ENCODE results near the gene RPS17. TPM values are rescaled to one million over a fixed set of nuclear protein-coding genes. Genes with fewer than 3 reads are reported as not detected.

Gene RPS17
- total RNA-seq = 1,000 to 10,000 TPM; 1,059 to 1,806 TPM

DNA sequence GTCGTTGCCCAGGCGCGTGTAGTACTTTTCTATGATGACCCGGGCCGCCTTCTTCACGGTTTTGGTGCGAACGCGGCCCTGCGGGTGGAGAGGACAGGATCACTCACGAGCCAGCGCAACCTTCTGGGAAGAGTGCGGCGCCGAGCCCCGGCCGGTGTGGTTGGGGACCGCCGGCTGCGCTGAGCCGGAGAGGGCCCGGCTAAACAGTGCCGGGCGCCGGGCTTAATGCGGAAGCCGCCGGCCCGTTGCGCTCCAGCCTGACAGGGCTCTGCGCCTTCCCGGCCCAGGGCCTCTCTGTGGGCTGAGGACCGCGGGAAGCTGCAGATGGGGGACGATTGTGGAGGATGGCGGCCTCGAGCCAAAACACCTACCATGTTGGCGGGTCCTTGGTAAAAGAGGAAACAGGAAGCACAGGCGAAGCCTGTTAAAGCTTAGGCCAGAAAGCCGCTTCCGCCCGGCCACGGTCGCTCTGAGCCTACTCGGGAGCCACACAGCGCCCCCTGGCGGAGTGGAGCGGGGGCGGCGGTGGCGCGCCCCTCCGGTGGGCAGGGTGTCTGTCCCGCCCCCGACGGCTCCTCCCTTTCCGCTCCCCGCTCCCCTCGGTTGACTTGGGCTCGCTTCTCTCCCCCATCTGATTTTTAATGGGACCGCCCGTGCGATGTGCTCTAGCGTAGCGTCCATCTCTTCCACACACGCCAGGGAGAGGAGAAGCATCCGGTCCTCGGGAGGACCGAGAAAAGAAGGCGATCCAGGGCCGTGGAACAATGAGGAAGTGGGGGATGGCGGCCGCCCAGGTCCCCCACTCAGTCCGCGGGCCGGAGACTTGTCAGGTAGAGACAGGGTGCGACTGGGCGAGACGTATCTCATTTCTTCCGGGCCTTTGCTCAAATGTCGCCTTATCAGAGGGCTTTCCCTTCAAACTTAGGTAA is at the start of gene RPS17:
TSS of gene RPS17 (minus strand) at position 403 of the 929 bp plus-strand sequence. CDS start at position 374, 29 bp downstream.
- Histone ChIP-seq H3K27ac (peak within 1 kb of the TSS; percentile 83 to 90), H3K4me3 (peak within 1 kb of the TSS; percentile 72 to 75), H3K36me3 (peaks cover 32% of the 10 kb centered on the region), H3K9me3 (no peaks in the 10 kb centered on the region), H3K4me1 (peaks cover 0 to 24% of the 10 kb centered on the region in 2 donors), H3K27me3 (no peaks in the 10 kb centered on the region)
- DNase-seq (ENCODE audit: low spot score) = peak; percentile 96
- TF ChIP-seq, protein P1, sequence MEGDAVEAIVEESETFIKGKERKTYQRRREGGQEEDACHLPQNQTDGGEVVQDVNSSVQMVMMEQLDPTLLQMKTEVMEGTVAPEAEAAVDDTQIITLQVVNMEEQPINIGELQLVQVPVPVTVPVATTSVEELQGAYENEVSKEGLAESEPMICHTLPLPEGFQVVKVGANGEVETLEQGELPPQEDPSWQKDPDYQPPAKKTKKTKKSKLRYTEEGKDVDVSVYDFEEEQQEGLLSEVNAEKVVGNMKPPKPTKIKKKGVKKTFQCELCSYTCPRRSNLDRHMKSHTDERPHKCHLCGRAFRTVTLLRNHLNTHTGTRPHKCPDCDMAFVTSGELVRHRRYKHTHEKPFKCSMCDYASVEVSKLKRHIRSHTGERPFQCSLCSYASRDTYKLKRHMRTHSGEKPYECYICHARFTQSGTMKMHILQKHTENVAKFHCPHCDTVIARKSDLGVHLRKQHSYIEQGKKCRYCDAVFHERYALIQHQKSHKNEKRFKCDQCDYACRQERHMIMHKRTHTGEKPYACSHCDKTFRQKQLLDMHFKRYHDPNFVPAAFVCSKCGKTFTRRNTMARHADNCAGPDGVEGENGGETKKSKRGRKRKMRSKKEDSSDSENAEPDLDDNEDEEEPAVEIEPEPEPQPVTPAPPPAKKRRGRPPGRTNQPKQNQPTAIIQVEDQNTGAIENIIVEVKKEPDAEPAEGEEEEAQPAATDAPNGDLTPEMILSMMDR (IDR thresholded peaks at IDR 0.05) = peak; percentile 97 to 100

DNA sequence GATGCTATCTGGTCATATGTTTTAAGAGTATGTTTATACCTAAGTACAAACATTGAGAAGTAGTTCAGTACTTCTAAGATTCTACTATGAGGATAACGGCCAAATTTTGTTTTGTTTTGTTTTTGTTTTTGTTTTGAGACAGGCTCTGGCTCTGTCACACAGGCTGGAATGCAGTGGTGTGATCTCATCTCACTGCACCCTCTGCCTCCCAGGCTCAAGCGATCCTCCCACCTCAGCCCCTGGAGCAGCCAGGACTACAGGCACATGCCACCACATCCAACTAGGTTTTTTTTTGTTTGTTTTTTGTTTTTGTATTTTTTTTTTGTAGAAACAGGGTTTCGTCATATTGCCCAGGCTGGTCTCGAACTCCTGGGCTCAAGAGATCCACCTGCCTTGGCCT is 47.5 kb upstream of the RPS17 start:
- H3K27me3 ChIP-seq = no peaks in the 10 kb centered on the region
- H3K27ac ChIP-seq = no peak overlapping the region
- no peaks in the 10 kb centered on the region for H3K9me3 ChIP-seq
- DNase-seq (ENCODE audit: low spot score) = no peak
- no peak overlapping the region for H3K4me3 ChIP-seq
- H3K4me1 ChIP-seq = no peaks in the 10 kb centered on the region
- H3K36me3 ChIP-seq = no peaks in the 10 kb centered on the region
- TF ChIP-seq, protein P1 (IDR thresholded peaks at IDR 0.05) = no peak

DNA sequence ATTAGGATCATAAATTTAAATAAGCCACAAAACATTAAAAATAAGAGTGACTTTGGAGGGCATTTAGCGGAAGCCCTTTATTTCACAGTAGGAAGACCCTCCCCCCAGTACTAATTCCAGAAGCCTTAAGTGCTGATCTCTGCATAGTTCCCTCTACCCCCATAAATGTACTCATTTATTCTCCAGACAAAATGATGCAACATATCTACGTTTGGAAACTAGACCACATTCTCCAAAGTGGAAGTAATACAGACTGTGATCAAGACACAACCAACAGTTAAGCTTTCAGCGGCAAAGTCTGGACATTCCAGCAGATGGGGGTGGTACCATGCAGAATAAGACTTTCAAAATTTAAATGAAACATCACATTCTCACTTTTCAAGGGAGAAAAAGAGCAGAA is 44.8 kb upstream of the RPS17 start:
- H3K9me3 ChIP-seq = no peaks in the 10 kb centered on the region
- H3K27ac ChIP-seq = no peak overlapping the region
- H3K36me3 ChIP-seq = no peaks in the 10 kb centered on the region
- DNase-seq (ENCODE audit: low spot score) = no peak
- H3K27me3 ChIP-seq = no peaks in the 10 kb centered on the region
- no peak overlapping the region for H3K4me3 ChIP-seq
- no peaks in the 10 kb centered on the region for H3K4me1 ChIP-seq
- TF ChIP-seq, protein P1 (IDR thresholded peaks at IDR 0.05) = no peak

DNA sequence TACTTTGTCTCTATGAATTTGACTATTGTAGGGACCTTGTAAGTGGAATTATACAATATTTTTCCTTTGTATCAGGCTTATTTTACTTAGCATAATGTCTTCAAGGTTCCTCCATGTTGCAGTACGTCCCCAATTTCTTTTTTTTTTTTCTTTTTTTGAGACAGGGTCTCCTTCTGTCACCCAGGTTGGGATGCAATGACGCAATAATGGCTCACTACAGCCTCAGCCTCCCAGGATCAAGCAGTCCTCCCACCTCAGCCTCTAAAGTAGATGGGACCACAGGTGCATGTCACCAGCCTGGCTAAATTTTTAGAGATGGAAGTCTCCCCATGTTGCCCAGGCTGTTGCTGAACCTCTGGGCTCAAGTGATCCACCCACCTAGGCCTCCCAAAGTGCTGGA is 40.5 kb upstream of the RPS17 start:
- H3K4me1 ChIP-seq = no peaks in the 10 kb centered on the region
- TF ChIP-seq, protein P1 (IDR thresholded peaks at IDR 0.05) = no peak

DNA sequence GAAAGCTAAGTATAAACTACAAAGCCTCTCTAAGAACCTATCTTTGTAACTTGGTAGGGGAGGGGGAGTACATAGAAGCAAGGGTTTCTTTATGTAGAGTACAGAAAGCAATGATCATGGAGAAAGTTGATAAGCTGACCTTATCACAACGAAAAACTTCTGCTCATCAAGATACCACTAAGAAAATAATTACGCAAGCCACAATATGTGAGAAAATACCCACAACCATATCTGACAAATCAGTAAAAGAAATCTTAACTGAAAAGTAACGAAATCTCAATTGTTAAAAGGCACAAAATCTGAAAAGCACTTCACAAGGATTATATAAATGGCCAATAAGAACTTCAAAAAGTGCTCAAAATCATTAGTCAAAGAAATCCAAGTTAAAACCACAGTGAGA is 35.1 kb upstream of the RPS17 start:
- no peaks in the 10 kb centered on the region for H3K27me3 ChIP-seq
- no peak overlapping the region for H3K27ac ChIP-seq
- TF ChIP-seq, protein P1 (IDR thresholded peaks at IDR 0.05) = no peak
- no peak overlapping the region for H3K4me3 ChIP-seq
- DNase-seq (ENCODE audit: low spot score) = no peak
- H3K9me3 ChIP-seq = no peaks in the 10 kb centered on the region
- H3K36me3 ChIP-seq = no peaks in the 10 kb centered on the region
- peaks cover 0 to 17% of the 10 kb centered on the region in 2 donors for H3K4me1 ChIP-seq

More for the DNA sequence above, 40.5 kb upstream of the RPS17 start:
- no peaks in the 10 kb centered on the region for H3K36me3 ChIP-seq
- no peak overlapping the region for H3K27ac ChIP-seq
- H3K4me3 ChIP-seq = no peak overlapping the region
- no peak for DNase-seq (ENCODE audit: low spot score)
- no peaks in the 10 kb centered on the region for H3K27me3 ChIP-seq
- H3K9me3 ChIP-seq = no peaks in the 10 kb centered on the region

Data from right atrium auricular region (tissue), 2 donors.